HG02973 (cell line): ENCODE results near the gene WNT3A.

ENCODE experiments used
- ATAC-seq: cut with Tn5 transposase; IDR thresholded peaks from one replicate; pipeline ENCODE4 v1.9.1; 2021; ENCODE audit warnings: moderate library complexity; ENCODE audit not compliant: unreplicated experiment

Gene WNT3A

GRCh38 chr1:228097333-228098081, 90.7 kb downstream of the WNT3A start:
- ATAC-seq: no peak

DNA sequence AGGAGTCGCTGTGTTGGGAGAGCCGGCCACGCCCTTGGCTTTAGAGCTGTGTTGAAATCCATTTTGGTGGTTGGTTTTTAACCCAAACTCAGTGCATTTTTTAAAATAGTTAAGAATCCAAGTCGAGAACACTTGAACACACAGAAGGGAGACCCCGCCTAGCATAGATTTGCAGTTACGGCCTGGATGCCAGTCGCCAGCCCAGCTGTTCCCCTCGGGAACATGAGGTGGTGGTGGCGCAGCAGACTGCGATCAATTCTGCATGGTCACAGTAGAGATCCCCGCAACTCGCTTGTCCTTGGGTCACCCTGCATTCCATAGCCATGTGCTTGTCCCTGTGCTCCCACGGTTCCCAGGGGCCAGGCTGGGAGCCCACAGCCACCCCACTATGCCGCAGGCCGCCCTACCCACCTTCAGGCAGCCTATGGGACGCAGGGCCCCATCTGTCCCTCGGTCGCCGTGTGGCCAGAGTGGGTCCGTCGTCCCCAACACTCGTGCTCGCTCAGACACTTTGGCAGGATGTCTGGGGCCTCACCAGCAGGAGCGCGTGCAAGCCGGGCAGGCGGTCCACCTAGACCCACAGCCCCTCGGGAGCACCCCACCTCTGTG, 91.6 kb downstream of the WNT3A start:
- ATAC-seq: no peak

DNA sequence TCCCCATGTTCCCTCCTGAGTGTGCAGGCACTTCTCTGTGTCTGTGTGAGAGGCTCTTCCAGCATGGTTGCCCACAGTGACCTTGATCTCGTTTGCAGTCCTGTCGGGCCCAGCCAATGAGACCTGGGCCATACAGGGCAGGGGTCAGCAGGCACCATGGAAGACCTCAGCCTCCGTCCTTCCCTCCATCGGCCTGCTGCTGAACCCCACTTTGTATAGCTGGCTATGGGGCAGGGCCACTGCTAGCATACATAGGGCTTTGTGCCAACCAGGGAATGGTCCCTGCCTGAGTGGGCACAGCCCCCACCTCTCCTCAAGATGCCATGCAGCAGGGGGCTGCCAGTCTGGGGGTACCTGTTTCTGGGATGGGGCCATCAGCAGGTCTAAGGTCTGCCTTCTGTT, 92.5 kb downstream of the WNT3A start:
- ATAC-seq: no peak

DNA sequence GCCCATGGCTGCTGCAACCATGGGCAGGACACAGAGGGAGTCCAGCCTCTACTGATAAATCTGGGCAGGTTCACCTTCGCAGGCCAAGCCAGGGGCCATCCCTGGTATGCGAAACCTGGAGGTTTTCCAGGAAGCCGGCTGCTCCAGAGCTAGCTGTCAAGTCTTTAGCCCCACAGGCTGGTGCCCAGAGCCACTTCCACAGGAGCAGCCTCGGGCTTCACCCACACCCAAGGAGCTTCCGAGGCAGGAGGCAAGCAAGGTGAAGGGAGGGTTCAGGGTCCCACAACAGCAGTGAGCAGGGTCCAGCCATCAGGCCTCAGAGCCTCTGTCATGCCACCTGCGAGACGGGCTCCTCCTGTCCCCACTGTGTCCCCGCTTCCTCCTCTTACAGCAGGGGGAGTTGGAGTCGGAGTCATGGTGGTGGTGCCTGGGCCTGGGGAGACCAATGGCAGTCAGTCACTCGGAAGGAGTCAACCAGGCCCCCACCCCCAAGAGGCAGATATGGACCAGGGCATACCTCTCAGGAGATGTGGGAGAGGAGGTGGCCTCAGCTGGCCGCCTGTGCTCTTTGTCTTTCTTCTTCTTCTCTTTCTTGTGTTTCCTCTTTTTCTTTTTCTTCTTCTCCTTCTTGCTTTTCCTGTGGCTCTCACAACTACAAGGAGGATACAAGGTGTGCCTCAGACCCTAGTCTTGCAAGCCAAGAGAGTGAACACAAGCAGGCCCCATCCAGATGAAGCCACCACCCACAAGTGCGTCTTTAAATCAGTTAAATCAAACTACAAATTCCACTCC, 94.2 kb downstream of the WNT3A start:
- no peak for ATAC-seq

GRCh38 chr1:228101614-228101993, 94.8 kb downstream of the WNT3A start:
- ATAC-seq: no peak

DNA sequence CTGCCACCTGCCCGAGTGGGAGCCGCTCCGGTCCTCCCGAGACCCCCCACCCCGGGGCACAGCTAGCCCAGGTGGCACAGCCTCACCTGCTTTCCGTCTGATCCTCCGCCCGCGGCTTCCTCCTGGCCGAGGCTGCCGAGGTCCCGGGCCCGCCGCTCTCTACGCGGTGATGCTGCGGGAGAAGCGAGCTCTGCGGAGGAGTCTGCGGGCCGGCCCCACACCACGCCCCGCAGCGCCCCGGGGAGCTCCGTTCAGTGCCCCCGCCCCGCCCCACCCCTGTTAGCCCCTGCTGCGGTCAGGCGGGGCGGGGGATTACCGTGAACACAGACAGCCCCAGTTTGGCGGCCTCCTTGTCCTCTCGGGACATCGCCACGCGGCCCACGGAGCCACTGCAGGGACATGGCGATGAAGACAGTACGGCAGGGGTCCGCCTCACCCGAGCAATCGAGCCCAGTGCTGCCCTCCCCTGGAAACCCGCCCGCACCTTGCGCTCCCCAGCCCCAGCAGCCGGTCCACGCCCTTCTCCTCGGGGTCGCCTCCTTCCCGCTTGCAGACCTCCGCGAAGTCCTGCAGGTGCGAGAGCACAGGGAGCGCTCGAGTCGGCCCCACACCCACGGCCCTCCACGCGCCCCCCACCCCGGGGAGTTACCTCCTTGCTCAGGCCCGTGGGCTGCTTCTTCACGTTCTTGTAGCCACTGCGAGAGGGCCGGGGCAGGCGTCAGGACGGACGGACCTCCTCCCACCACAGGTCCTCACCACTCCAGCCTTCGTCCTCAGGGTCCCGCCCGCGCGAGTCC, 95.4 kb downstream of the WNT3A start:
- ATAC-seq: peak; percentile 23

- ATAC-seq: peak; percentile 59
Measured at GRCh38 chr1:228102791-228103620, 96.2 kb downstream of the WNT3A start, which contains the start of gene C1orf35. C1orf35 (minus strand) TSS chr1:228103325; CDS start chr1:228103227, 98 bp downstream.

DNA sequence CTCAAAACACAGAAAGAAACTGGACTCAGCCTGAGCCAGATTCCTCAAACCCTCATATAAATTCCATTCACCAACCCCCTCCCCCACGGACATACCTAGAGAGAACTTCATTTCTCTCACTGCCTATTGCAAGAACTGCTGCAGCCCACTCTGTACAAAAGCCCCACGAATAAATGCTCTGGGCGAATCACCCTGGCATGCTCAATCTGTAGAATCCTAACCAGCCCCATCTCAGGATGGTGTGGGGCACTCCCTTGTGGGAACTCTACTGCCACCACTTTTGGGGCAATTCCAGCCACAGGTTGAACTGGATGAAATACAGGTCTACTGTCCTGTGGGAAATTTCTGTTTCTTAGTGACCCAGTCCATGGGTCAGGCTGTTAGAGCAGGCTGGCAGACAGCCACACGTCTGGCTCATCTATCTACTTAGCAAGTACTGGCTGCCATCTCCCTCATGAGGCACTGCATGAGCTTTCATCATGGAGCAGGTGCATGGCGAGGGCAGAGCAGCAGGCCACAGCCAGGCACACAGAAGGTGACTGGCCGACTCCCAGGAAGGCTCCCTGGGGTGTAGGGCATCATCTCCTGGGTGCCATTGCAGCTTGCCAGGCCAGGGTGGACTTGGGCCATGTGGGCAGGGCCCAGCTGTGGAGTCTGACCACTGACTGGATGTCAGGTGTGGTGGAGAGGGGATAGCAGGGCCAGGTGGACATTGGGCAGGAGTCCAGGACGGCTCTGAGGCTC, 97.9 kb downstream of the WNT3A start:
- no peak for ATAC-seq

DNA sequence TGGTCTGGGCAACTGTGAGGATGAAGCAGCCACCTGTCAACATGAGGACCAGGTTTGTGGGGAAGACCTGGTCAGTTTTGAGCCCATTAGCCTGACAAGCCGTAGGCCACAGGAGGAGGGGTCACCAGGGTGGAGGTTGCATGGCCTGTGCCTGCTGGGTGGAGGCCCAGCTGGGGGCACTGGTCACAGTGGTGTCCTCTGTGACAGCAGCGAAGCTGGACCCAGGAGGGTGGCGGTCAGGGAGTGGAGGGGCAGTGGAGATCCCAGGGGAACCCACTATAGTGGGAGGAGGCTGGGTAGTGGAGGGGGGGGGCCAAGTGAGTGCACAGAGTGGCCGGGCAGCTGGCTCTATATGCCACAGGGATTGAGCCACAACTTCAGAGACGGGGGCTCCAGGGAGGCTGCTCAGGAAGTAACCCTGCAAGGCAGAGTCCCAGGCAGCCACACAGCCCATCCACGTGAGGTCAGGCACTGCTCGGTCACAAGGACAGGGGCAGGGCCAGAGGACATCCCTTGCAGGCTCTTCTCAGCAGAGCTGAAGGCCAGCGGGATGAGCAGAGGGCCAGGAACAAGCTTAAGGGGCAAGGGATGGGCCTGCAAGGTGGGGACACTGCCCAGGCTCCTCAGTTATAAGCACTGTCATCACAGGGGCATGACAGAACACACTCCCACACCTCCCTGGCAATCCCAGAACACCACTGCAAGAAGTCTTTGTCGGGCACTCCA, 98.6 kb downstream of the WNT3A start:
- no peak for ATAC-seq

DNA sequence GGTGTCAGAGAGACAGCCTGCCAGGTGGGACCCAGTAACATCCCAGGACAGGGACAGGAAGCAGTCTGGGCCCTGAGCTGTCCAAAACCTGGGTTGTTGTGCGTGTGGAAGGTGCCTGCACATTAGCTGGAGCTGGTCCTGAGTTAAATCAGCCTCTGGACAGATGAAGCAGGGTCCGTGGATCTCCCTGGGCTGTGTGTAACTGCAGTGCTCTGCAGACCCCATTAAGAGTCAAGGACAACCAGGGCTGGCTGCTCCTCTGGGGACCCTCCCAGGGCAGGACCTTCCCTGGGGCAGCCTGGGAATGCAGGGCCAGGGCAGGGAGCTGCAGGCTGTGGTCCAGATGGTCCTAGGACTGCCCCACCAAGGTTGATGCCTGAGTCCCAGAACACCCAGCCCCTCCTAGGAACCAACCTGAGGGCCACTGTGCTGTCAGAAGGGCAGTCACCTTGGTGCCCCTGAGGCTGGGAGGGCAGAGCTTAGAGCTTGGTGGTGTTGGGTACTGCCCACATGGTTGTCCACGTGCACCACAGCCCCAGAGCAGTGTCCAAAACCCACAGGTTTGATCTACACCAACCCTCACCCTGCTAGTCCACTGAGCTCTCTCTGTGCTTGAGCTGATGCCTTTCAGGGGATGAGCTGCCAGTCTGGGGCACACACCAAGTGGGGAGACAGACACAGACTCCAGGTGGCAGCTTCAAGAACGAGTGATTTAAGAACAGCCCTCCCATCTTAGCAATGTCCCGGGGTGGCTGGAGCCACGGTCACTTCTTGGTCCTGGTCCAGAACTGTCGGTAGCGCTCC, 99.4 kb downstream of the WNT3A start:
- no peak for ATAC-seq

DNA sequence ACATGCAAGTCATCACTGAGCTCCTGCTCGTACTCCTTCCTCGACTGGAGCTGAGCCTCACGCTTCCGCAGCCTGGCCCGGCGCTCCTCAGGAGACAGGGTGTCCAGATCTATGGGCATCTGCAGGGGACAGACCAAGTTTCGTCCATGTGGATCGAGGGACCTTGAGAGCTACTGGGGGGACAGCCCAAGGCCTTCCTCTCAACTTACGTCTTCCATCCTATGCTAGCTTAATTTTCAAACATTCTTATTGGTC, 99.9 kb downstream of the WNT3A start:
- no peak for ATAC-seq

- ATAC-seq: no peak
Measured at GRCh38 chr1:228107636-228108035, 100.8 kb downstream of the WNT3A start.

- no peak for ATAC-seq
Measured at GRCh38 chr1:228108055-228108690, 101.4 kb downstream of the WNT3A start.

- ATAC-seq: no peak
Measured at GRCh38 chr1:228108742-228109072, 101.9 kb downstream of the WNT3A start.

DNA sequence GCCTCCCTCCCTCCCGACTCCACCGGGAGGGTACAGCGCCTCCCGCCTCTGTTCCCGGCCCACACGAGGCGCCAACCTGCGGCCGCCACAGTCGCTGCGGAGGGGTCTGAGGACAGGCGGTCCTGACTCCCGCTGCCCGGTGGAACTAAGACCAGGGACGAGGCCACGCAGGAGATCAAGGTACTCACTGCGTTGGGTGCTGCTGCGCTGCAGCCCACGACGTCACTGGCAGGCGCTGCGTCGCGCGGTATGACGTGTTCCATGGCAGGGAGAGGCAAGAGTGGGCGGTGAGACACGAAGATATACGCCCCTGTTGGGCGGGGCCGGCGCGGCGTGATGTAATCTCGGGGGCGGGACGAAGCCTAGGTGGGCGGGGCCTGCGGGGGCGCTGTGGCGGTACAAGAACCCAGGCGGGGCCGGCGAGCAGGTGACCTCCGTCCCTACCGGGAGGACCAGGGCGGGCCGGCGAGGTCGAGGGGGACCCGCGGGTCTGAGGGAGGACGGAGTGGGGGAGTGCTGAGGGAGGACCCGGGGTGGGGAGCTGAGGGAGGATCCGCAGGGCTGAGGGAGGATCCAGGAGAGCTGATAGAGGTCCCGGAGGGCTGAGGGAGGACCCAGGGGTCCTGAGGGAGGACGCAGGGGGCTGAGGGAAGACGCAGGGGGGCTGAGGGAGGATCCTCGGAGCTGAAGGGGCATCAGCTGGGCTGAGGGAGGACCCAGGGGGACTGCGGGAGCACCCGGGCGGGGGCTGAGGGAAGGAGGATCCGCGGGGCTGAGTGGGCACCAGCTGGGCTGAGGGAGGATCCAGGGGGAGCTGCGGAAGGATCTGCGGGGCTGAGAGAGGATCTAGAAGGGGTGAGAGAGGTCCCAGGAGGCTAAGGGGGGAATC, 102.5 kb downstream of the WNT3A start, which contains the start of gene MRPL55:
Gene MRPL55 (minus strand): TSS at position 227 of the 889 bp plus-strand sequence. CDS start 1,039 bp downstream, outside the sequence.
- peak; percentile 75 for ATAC-seq

GRCh38 chr1:228109962-228110488, 103.2 kb downstream of the WNT3A start:
- no peak for ATAC-seq

GRCh38 chr1:228110556-228110955, 103.8 kb downstream of the WNT3A start:
- ATAC-seq: no peak
